CD4-positive, alpha-beta T cell treated with Interleukin-6 for 4 hours (primary cell): Measurements from ENCODE around the gene SLC15A2.
"Not testable (repeated sequence)": the region's sequence is repeated elsewhere in the genome, so short reads cannot be mapped to it uniquely, and the experiment has no call there.

Experiments
- DNase-seq: peaks from one replicate; pipeline ENCODE4 v3.0.0-alpha.2; 2020; ENCODE audit warnings: mixed read lengths

SLC15A2 gene

GRCh38 chr3:121924734-121925133 is 30.5 kb downstream of the SLC15A2 start:
- DNase-seq, result no peak

DNA sequence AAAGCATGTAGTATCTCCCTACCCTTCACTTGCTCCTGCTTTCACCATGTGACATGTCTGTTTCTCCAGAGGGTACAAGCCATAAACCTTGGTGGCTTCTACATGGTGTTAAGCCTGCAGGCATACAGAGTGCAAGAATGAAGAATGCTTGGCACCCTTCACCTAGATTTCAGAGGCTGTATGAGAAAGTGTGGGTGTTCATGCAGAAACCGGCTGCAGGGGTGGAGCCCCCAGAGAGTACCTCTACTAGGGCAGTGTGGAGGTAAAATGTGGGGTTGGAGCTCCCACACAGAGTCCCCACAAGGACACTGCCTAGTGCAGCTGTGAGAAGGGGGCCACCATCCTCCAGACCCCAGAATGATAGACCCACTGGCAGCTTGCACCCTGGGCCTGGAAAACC is 32.2 kb downstream of the SLC15A2 start:
- no peak for DNase-seq

GRCh38 chr3:121938141-121938855 is 44.1 kb downstream of the SLC15A2 start:
- DNase-seq, result not testable (repeated sequence)

DNA sequence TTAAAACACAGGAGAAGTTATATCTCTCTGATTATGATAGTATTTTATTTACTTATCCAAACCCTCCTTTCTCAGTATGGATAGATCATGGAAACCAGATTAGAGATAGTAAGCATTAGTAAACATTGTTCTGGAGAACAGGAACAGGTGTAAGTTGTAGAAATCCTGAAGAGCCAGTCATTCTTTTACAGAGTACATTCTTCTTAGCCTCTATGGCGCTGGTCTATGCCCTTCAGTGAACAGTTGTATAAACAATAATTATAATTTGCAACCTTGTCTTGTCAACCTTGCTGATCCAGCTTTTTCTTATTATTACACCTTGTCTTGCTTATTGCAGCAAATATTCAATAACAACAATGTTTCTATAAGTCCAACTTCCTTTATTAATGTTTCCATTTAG is 47.4 kb downstream of the SLC15A2 start:
- DNase-seq, result no peak

GRCh38 chr3:121942116-121942786 is 48.0 kb downstream of the SLC15A2 start:
- no peak for DNase-seq

DNA sequence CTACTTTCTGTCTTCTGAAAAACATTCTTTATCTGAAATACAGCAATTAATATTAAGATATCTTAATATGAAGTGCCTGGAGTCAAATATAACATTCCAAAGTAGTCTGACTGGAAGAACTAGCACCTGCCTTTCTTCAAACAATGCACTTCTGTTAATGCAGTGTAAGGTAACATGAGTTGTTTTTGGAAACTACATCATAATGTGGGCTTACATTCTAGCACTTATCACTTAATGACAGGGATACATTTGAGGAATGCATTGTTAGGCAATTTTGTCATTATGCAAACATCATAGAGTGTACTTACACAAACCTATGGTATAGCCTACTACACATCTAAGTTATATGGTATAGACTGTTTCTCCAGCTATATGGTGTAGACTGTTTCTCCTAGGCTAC is 49.2 kb downstream of the SLC15A2 start:
- no peak for DNase-seq

DNA sequence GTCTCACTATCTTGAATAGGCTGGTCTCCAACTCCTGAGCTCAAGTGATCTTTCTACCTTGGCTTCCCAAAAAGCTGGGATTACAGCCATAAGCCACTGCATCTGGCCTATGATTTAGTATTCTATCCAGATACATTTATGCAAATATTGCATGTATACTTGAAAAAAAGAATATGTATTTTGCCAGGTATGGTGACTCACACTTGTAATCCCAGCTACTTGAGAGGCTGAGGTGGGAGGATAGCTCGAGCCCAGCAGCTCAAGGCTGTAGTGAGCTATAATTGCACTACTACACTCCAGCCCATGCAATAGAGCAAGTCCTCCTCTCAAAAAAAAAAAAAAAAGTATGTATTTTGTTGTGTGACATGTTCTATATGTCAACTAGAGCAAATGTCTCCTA is 54.4 kb downstream of the SLC15A2 start:
- DNase-seq, result no peak

DNA sequence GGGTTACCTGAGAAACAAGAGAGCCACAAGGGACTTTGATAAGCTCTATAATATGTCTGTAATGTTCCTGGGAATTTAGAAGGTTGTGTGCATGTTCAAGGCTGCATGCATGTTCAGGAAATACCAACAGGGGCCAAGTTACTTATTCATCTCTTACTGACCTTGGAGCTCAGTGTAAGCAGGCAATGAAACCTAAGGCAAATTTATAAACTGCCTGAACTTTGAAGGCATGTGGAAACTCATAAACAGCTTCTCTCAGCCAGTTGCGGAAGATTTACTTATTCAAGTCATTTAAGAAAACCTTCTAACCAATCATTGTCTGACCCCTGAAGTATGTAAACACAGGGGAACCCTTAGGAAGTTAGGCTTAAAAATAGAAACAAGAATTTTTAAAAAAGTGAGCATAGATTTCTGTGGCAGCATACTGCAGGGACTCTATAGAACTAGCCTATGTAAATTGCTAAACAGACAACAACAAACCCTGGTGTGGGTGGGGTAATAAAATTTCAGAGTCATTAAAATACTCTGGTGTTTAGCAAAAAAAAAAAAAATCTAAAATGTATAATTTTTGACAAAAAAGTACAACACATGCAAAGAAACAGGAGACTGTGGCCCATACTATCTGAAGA is 57.2 kb downstream of the SLC15A2 start:
- DNase-seq, result no peak

GRCh38 chr3:121956363-121956762 is 62.2 kb downstream of the SLC15A2 start:
- DNase-seq, result no peak

- DNase-seq, result no peak
Measured at GRCh38 chr3:121957674-121958415, 63.6 kb downstream of the SLC15A2 start.

GRCh38 chr3:121958801-121959200 is 64.6 kb downstream of the SLC15A2 start:
- no peak for DNase-seq

GRCh38 chr3:121961283-121961682 is 67.1 kb downstream of the SLC15A2 start:
- no peak for DNase-seq

- no peak for DNase-seq
Measured at GRCh38 chr3:121962443-121962842, 68.2 kb downstream of the SLC15A2 start.

- DNase-seq, result no peak
Measured at GRCh38 chr3:121963608-121964007, 69.4 kb downstream of the SLC15A2 start.

- no peak for DNase-seq
Measured at GRCh38 chr3:121969631-121970030, 75.4 kb downstream of the SLC15A2 start.

DNA sequence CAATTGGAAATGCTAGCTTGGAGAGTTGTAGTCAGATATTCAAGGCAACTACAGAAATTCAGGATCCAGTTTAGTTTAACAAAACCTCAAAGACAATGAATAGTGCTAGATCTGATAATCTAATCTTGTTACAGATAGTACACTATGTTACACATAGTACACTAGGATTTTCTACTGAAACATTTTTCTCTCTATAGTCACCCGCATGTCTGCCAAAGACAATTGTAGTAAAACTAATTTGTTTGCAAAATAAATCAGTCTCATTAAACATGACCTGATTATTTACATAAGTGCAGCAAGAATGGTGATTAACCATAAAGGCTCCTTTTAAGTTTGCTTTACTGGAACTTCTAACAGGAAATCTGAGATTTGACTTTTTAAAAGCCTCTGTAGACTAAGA is 75.8 kb downstream of the SLC15A2 start:
- DNase-seq, result no peak

DNA sequence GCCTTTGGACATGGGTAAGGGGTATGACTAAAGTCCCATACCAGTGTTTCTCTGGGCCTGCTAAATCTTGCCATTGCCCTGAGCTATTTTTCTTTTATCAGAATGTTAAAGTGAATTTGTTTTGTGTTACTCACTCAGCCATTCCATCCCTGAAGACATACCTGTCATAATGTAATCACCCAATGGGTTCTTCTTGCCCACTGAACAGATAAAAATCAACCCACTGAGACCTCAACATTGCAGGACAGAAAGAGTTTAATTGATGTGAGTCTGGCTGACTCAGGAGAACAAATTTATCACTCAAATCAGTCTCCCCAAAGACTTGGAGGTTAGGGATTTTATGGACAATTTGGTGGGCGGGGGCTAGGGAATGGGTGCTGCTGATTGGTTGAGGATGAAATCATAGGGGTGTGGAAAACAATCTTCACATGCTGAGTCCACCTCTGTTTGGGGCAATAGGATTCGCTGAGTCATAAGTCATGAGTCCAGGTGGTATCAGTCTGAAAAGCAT is 80.5 kb downstream of the SLC15A2 start:
- no peak for DNase-seq

DNA sequence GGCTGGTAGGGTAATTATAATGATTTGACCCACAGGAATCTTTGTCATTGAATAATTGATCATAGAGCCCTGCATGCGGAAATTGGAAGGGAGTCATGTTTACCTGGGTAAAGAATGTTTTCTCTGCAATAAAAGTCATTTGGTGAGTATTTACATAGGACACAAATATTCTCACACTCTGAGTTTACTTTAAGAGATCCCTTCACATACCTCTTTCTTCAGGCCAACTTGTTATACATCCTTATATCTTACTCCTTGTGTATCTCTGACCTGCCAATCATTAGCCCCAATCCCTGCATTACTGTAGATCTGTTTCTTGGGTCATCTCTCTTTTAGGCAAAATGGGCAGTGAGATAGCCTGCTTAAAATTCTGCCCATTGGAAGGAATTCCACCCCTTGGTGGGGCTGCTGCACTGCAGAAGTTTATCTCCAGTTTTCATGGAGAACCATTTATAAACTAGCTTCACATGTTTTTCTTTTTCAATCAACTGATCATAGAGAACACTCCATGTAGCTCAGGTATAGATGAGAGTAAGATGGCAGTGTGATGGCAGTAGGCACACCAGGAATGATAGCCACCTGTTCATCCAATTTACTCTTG is 81.6 kb downstream of the SLC15A2 start:
- DNase-seq, result no peak

- DNase-seq, result no peak
Measured at GRCh38 chr3:121976727-121977126, 82.5 kb downstream of the SLC15A2 start.

DNA sequence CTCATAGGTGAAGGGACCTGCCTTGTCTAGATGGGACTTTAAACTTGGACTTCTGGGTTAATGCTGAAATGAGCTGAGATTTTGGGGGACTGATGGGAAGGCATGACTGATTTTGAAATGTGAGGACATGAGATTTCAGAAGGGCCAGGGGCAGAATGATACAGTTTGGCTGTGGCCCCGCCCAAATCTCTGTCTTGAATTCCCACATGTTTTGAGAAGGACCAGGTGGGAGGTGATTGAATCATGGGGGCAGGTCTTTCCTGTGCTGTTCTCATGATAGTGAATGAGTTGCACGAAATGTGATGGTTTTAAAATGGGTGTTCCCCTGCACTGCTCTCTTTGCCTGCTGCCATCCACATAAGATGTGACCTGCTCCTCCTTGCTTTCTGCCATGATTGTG is 85.0 kb downstream of the SLC15A2 start:
- DNase-seq, result no peak

- DNase-seq, result no peak
Measured at GRCh38 chr3:121979734-121980449, 85.7 kb downstream of the SLC15A2 start.

DNA sequence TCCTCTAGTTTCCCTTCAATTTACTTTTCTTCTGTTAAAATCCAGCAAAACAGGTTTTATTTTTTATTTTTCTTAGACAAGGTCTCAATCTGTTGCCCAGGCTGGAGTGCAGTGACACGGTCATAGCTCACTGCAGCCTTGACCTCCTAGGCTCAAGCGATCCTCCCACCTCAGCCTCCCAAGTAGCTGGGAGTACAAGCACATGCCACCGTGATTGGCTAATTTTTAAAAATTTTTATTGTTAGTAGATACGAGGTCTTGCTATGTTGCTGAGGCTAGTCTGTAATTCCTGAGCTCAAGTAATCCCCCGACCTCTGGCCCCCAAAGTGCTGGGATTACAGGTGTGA is 86.2 kb downstream of the SLC15A2 start:
- DNase-seq, result no peak
